Measurements from ENCODE around the gene ENTPD1. TPM values are rescaled to one million over a fixed set of nuclear protein-coding genes. Genes with fewer than 3 reads are reported as not detected.

Gene ENTPD1
- total and polyA plus RNA-seq, 10 of the 15 experiments (the other 5 are each of a cell fraction or from before 2014, with no cell fraction given), result 110 to 413 (median 161) TPM

DNA sequence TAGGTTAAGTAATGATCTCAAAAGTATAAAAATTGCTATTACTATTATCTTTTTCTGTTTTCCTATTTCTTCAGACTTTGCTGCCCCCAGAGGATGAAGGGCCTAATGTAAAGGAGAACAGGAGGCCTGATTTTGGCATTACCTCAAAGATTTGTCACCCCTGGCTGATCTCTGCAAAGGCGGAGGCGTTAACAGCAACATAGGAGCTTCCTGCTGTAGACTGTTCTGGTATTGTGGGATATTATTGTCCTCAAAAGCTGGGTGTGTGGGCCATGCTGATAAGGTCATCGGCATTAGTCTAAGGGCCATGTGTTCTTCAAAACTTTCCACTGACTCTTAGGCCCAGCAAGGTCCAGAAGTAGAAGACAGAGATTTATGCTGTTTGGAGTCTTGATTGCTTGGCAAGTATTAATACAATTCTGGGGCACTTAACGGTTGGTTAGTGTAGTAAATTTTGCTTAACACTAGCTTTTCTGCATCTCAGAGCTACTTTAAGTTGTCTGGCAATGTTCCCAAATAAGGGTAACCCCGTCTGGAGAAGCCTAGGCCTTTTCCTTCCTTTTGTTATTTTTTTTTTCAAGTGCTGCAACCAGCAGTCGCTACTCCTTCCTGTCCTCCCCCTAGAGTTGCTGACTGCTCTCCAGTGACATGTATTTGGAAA is 14.0 kb upstream of the ENTPD1 start (continued):
- TF ChIP-seq, protein P1, sequence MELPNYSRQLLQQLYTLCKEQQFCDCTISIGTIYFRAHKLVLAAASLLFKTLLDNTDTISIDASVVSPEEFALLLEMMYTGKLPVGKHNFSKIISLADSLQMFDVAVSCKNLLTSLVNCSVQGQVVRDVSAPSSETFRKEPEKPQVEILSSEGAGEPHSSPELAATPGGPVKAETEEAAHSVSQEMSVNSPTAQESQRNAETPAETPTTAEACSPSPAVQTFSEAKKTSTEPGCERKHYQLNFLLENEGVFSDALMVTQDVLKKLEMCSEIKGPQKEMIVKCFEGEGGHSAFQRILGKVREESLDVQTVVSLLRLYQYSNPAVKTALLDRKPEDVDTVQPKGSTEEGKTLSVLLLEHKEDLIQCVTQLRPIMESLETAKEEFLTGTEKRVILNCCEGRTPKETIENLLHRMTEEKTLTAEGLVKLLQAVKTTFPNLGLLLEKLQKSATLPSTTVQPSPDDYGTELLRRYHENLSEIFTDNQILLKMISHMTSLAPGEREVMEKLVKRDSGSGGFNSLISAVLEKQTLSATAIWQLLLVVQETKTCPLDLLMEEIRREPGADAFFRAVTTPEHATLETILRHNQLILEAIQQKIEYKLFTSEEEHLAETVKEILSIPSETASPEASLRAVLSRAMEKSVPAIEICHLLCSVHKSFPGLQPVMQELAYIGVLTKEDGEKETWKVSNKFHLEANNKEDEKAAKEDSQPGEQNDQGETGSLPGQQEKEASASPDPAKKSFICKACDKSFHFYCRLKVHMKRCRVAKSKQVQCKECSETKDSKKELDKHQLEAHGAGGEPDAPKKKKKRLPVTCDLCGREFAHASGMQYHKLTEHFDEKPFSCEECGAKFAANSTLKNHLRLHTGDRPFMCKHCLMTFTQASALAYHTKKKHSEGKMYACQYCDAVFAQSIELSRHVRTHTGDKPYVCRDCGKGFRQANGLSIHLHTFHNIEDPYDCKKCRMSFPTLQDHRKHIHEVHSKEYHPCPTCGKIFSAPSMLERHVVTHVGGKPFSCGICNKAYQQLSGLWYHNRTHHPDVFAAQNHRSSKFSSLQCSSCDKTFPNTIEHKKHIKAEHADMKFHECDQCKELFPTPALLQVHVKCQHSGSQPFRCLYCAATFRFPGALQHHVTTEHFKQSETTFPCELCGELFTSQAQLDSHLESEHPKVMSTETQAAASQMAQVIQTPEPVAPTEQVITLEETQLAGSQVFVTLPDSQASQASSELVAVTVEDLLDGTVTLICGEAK (IDR thresholded peaks at IDR 0.05; ENCODE audit: borderline replicate concordance), result no peak
- TF ChIP-seq, protein P2, sequence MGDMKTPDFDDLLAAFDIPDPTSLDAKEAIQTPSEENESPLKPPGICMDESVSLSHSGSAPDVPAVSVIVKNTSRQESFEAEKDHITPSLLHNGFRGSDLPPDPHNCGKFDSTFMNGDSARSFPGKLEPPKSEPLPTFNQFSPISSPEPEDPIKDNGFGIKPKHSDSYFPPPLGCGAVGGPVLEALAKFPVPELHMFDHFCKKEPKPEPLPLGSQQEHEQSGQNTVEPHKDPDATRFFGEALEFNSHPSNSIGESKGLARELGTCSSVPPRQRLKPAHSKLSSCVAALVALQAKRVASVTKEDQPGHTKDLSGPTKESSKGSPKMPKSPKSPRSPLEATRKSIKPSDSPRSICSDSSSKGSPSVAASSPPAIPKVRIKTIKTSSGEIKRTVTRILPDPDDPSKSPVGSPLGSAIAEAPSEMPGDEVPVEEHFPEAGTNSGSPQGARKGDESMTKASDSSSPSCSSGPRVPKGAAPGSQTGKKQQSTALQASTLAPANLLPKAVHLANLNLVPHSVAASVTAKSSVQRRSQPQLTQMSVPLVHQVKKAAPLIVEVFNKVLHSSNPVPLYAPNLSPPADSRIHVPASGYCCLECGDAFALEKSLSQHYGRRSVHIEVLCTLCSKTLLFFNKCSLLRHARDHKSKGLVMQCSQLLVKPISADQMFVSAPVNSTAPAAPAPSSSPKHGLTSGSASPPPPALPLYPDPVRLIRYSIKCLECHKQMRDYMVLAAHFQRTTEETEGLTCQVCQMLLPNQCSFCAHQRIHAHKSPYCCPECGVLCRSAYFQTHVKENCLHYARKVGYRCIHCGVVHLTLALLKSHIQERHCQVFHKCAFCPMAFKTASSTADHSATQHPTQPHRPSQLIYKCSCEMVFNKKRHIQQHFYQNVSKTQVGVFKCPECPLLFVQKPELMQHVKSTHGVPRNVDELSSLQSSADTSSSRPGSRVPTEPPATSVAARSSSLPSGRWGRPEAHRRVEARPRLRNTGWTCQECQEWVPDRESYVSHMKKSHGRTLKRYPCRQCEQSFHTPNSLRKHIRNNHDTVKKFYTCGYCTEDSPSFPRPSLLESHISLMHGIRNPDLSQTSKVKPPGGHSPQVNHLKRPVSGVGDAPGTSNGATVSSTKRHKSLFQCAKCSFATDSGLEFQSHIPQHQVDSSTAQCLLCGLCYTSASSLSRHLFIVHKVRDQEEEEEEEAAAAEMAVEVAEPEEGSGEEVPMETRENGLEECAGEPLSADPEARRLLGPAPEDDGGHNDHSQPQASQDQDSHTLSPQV (IDR thresholded peaks at IDR 0.05), result no peak
- TF ChIP-seq, protein P3, sequence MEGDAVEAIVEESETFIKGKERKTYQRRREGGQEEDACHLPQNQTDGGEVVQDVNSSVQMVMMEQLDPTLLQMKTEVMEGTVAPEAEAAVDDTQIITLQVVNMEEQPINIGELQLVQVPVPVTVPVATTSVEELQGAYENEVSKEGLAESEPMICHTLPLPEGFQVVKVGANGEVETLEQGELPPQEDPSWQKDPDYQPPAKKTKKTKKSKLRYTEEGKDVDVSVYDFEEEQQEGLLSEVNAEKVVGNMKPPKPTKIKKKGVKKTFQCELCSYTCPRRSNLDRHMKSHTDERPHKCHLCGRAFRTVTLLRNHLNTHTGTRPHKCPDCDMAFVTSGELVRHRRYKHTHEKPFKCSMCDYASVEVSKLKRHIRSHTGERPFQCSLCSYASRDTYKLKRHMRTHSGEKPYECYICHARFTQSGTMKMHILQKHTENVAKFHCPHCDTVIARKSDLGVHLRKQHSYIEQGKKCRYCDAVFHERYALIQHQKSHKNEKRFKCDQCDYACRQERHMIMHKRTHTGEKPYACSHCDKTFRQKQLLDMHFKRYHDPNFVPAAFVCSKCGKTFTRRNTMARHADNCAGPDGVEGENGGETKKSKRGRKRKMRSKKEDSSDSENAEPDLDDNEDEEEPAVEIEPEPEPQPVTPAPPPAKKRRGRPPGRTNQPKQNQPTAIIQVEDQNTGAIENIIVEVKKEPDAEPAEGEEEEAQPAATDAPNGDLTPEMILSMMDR (IDR thresholded peaks at IDR 0.05 in 2 of 3, conservative IDR thresholded peaks at IDR 0.05 in 1 of 3; ENCODE audit: control insufficient read depth in 2 of 3, extremely low read depth in 1 of 3, insufficient read depth in 1 of 3, low read depth in 3 of 3, low read length in 3 of 3), result peak in 2 of 3 experiments; percentile 15 to 45; a peak in 3 of 6 replicates
- no peak for TF ChIP-seq NR2C1 (IDR thresholded peaks at IDR 0.05)
- TF ChIP-seq, protein P4, sequence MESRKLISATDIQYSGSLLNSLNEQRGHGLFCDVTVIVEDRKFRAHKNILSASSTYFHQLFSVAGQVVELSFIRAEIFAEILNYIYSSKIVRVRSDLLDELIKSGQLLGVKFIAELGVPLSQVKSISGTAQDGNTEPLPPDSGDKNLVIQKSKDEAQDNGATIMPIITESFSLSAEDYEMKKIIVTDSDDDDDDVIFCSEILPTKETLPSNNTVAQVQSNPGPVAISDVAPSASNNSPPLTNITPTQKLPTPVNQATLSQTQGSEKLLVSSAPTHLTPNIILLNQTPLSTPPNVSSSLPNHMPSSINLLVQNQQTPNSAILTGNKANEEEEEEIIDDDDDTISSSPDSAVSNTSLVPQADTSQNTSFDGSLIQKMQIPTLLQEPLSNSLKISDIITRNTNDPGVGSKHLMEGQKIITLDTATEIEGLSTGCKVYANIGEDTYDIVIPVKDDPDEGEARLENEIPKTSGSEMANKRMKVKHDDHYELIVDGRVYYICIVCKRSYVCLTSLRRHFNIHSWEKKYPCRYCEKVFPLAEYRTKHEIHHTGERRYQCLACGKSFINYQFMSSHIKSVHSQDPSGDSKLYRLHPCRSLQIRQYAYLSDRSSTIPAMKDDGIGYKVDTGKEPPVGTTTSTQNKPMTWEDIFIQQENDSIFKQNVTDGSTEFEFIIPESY (IDR thresholded peaks at IDR 0.05), result no peak
- TF ChIP-seq MXI1 (IDR thresholded peaks at IDR 0.05; ENCODE audit: low read depth, low read length), result no peak
- TF ChIP-seq SIN3A (IDR thresholded peaks at IDR 0.05; ENCODE audit: low read depth, low read length), result no peak
- TF ChIP-seq, protein P5, sequence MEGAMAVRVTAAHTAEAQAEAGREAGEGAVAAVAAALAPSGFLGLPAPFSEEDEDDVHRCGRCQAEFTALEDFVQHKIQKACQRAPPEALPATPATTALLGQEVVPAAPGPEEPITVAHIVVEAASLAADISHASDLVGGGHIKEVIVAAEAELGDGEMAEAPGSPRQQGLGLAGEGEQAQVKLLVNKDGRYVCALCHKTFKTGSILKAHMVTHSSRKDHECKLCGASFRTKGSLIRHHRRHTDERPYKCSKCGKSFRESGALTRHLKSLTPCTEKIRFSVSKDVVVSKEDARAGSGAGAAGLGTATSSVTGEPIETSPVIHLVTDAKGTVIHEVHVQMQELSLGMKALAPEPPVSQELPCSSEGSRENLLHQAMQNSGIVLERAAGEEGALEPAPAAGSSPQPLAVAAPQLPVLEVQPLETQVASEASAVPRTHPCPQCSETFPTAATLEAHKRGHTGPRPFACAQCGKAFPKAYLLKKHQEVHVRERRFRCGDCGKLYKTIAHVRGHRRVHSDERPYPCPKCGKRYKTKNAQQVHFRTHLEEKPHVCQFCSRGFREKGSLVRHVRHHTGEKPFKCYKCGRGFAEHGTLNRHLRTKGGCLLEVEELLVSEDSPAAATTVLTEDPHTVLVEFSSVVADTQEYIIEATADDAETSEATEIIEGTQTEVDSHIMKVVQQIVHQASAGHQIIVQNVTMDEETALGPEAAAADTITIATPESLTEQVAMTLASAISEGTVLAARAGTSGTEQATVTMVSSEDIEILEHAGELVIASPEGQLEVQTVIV (IDR thresholded peaks at IDR 0.05; ENCODE audit: borderline replicate concordance, partially characterized antibody), result no peak
- TF ChIP-seq, protein P6, sequence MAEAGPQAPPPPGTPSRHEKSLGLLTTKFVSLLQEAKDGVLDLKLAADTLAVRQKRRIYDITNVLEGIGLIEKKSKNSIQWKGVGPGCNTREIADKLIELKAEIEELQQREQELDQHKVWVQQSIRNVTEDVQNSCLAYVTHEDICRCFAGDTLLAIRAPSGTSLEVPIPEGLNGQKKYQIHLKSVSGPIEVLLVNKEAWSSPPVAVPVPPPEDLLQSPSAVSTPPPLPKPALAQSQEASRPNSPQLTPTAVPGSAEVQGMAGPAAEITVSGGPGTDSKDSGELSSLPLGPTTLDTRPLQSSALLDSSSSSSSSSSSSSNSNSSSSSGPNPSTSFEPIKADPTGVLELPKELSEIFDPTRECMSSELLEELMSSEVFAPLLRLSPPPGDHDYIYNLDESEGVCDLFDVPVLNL (IDR thresholded peaks at IDR 0.05; ENCODE audit: low read depth, low read length), result no peak
- TF ChIP-seq CBX3 (IDR thresholded peaks at IDR 0.05; ENCODE audit: borderline replicate concordance, low read depth), result no peak
- TF ChIP-seq CBFB (IDR thresholded peaks at IDR 0.05; ENCODE audit: low read depth), result 0 out of 2 replicates have a peak, but pooled peaks have one; percentile 60
